HCT116 (cell line): ENCODE results near the gene SLC4A4. TPM values are rescaled to one million over a fixed set of nuclear protein-coding genes. Genes with fewer than 3 reads are reported as not detected.

Experiments
- ATAC-seq: fragments of 200-7000 bp; cut with Tn5 transposase; 2 replicates; pipeline ENCODE4 v1.9.1; 2020; ENCODE audit warnings: mild to moderate bottlenecking, moderate library complexity
- BruUV-seq: library from RNA; stranded (reverse); fragments of 400-500 nt; replicated peaks from 2 replicates; lab custom pipeline; 2021; lab: Mats Ljungman, UMichigan
- CTCF ChIA-PET: fragments of 300-600 bp; sonication (Branson Sonifier 250); formaldehyde crosslinking; loops from one replicate; lab custom pipeline; 2021; ENCODE audit warnings: antibody characterized with exemption; lab: Charles Lee
- POLR2A ChIA-PET: fragments of 300-600, 350-600 bp; sonication (Branson Sonifier 250); formaldehyde crosslinking; loops from one replicate; lab custom pipeline; 2021; ENCODE audit warnings: antibody characterized with exemption; lab: Charles Lee
- RAD21 ChIA-PET, 2 experiments: fragments of 300-600 bp; sonication (Branson Sonifier 250); formaldehyde crosslinking; loops; one replicate each; lab custom pipeline; 2023; ENCODE audit warnings: low total read pairs in 2 of 2; ENCODE audit not compliant: uncharacterized antibody in 2 of 2, unreplicated experiment in 2 of 2, low non-redundant PET in 1 of 2; lab: Charles Lee
- DNase-seq: peaks from one replicate; pipeline ENCODE4 v3.0.0-alpha.2; 2010; ENCODE audit warnings: low read depth, low spot score
- H2AFZ ChIP-seq: fragments of 200-600 bp; shearing (Covaris generic), sonication (generic); 2 replicates; pipeline ENCODE4 v1.6.1; 2017; ENCODE audit warnings: low read depth, mixed run types, mixed read lengths, antibody characterized with exemption, low read length; ENCODE audit not compliant: poor library complexity, severe bottlenecking
- H3K27ac ChIP-seq: 2 replicates; pipeline ENCODE4 v1.5.1; 2012; ENCODE audit warnings: low read depth, low read length
- H3K27me3 ChIP-seq: fragments of 200-600 bp; sonication (generic); 2 replicates; pipeline ENCODE4 v1.6.1; 2016; ENCODE audit warnings: mixed run types, low read length, mixed read lengths; ENCODE audit not compliant: insufficient read depth
- H3K36me3 ChIP-seq, 2 experiments: fragments of 200-500 bp in 1 of 2; fragments of 200-600 bp in 1 of 2; sonication (Bioruptor generic) in 1 of 2; sonication (generic) in 1 of 2; 2 replicates each; pipeline versions ENCODE4 v1.5.1 to v1.6.1; 2014 to 2016; ENCODE audit warnings: low read length in 2 of 2, inconsistent platforms in 1 of 2, mixed read lengths in 1 of 2, mixed run types in 1 of 2; ENCODE audit not compliant: insufficient read depth in 2 of 2, control insufficient read depth in 1 of 2
- H3K4me1 ChIP-seq, 2 experiments: fragments of 200-600 bp in 1 of 2; sonication (generic) in 1 of 2; 2 replicates each; pipeline versions ENCODE4 v1.5.1 to v1.6.1; 2012 to 2017; ENCODE audit warnings: low read length in 2 of 2, inconsistent platforms in 1 of 2, mild to moderate bottlenecking in 1 of 2, mixed read lengths in 1 of 2, mixed run types in 1 of 2, moderate library complexity in 1 of 2; ENCODE audit not compliant: insufficient read depth in 2 of 2, control insufficient read depth in 1 of 2
- H3K4me2 ChIP-seq: fragments of 200-600 bp; sonication (generic); 2 replicates; pipeline ENCODE4 v1.6.1; 2017; ENCODE audit warnings: mixed run types, low read length, mixed read lengths
- H3K4me3 ChIP-seq, 2 experiments: fragments of 200-600 bp in 1 of 2; sonication (generic) in 1 of 2; replicated peaks in 1 of 2; 2 replicates each; pipeline ENCODE4 v1.5.1; 2011 to 2016; ENCODE audit warnings: low read length in 2 of 2, control low read depth in 1 of 2, low read depth in 1 of 2, mild to moderate bottlenecking in 1 of 2, mixed read lengths in 1 of 2, mixed run types in 1 of 2
- H3K79me2 ChIP-seq: fragments of 200-600 bp; sonication (generic); 2 replicates; pipeline ENCODE4 v1.6.1; 2017; ENCODE audit warnings: mild to moderate bottlenecking, mixed run types, low read length, moderate library complexity, mixed read lengths; ENCODE audit not compliant: insufficient read depth
- H3K9ac ChIP-seq: fragments of 200-600 bp; sonication (generic); 2 replicates; pipeline ENCODE4 v1.6.1; 2016; ENCODE audit warnings: low read length, mixed read lengths
- H3K9me2 ChIP-seq: fragments of 200-600 bp; sonication (generic), shearing (Covaris generic); 2 replicates; pipeline ENCODE4 v1.6.1; 2017; ENCODE audit warnings: mixed run types, mild to moderate bottlenecking, moderate library complexity; ENCODE audit not compliant: insufficient read depth
- H3K9me3 ChIP-seq, 2 experiments: fragments of 200-500 bp in 1 of 2; fragments of 200-600 bp in 1 of 2; sonication (Bioruptor generic) in 1 of 2; sonication (generic) in 1 of 2; 2 replicates each; pipeline ENCODE4 v1.6.1; 2014 to 2017; ENCODE audit warnings: low read length in 2 of 2, mixed read lengths in 2 of 2, inconsistent platforms in 1 of 2, low read depth in 1 of 2, mild to moderate bottlenecking in 1 of 2, mixed run types in 1 of 2, moderate library complexity in 1 of 2; ENCODE audit not compliant: control insufficient read depth in 1 of 2, insufficient read depth in 1 of 2
- H4K20me1 ChIP-seq: fragments of 200-600 bp; sonication (generic), shearing (Covaris generic); 2 replicates; pipeline ENCODE4 v1.6.1; 2017; ENCODE audit warnings: mixed run types, mild to moderate bottlenecking, moderate library complexity; ENCODE audit not compliant: insufficient read depth
- ATF3 ChIP-seq: IDR thresholded peaks from 2 replicates; pipeline ENCODE4 v1.6.1; 2012
- CEBPB ChIP-seq: IDR thresholded peaks from 2 replicates; pipeline ENCODE4 v1.6.1; 2012; ENCODE audit warnings: low read depth
- CTCF ChIP-seq, 3 experiments: fragments of 200-600 bp in 1 of 3; sonication (generic) in 1 of 3; IDR thresholded peaks in 2 of 3; conservative IDR thresholded peaks in 1 of 3; 2 replicates each; pipeline ENCODE4 v1.5.1; 2012 to 2017; ENCODE audit warnings: low read depth in 2 of 3, low read length in 2 of 3, antibody characterized with exemption in 1 of 3, borderline replicate concordance in 1 of 3, control low read depth in 1 of 3, mild to moderate bottlenecking in 1 of 3, mixed read lengths in 1 of 3, mixed run types in 1 of 3, moderate library complexity in 1 of 3; ENCODE audit not compliant: insufficient read depth in 1 of 3
- EGR1 ChIP-seq: IDR thresholded peaks from 2 replicates; pipeline ENCODE4 v1.6.1; 2012; ENCODE audit warnings: low read depth
- ELF1 ChIP-seq: IDR thresholded peaks from 2 replicates; pipeline ENCODE4 v1.6.1; 2012; ENCODE audit warnings: low read depth, borderline replicate concordance
- EZH2 ChIP-seq: fragments of 200-600 bp; sonication (generic); IDR thresholded peaks from 2 replicates; pipeline ENCODE4 v1.6.1; 2017; ENCODE audit warnings: antibody characterized with exemption, mixed run types
- EZH2phosphoT487 ChIP-seq: fragments of 200-600 bp; IDR thresholded peaks from 2 replicates; pipeline ENCODE4 v1.6.1; 2018; ENCODE audit warnings: antibody characterized with exemption, borderline replicate concordance
- FOSL1 ChIP-seq: IDR thresholded peaks from 2 replicates; pipeline ENCODE4 v1.6.1; 2012; ENCODE audit warnings: low read depth
- JUND ChIP-seq: IDR thresholded peaks from 2 replicates; pipeline ENCODE4 v1.6.1; 2012
- POLR2A ChIP-seq: IDR thresholded peaks from 2 replicates; pipeline ENCODE4 v1.7.0; 2011; ENCODE audit warnings: borderline replicate concordance; ENCODE audit not compliant: insufficient read depth, insufficient read length; ENCODE audit errors: extremely low read depth
- POLR2AphosphoS5 ChIP-seq: IDR thresholded peaks from 2 replicates; pipeline ENCODE4 v1.6.1; 2011; ENCODE audit warnings: mild to moderate bottlenecking, low read depth, low read length, moderate library complexity
- RAD21 ChIP-seq: IDR thresholded peaks from 2 replicates; pipeline ENCODE4 v1.6.1; 2012; ENCODE audit warnings: low read depth, mild to moderate bottlenecking
- REST ChIP-seq: IDR thresholded peaks from 2 replicates; pipeline ENCODE4 v1.6.1; 2012; ENCODE audit warnings: low read depth
- SIN3A ChIP-seq: IDR thresholded peaks from 2 replicates; pipeline ENCODE4 v1.6.1; 2012; ENCODE audit warnings: low read depth
- SP1 ChIP-seq: IDR thresholded peaks from 2 replicates; pipeline ENCODE4 v1.6.1; 2012; ENCODE audit warnings: low read depth
- SRF ChIP-seq: IDR thresholded peaks from 2 replicates; pipeline ENCODE4 v1.6.1; 2012; ENCODE audit warnings: low read depth
- TCF7L2 ChIP-seq: IDR thresholded peaks from 2 replicates; pipeline ENCODE4 v1.7.0; 2011; ENCODE audit warnings: borderline replicate concordance, inconsistent platforms; ENCODE audit not compliant: insufficient read depth, insufficient read length; ENCODE audit errors: extremely low read depth
- ZBTB33 ChIP-seq: IDR thresholded peaks from 2 replicates; pipeline ENCODE4 v1.6.1; 2011; ENCODE audit warnings: mild to moderate bottlenecking, low read length, moderate library complexity; ENCODE audit not compliant: insufficient replicate concordance; ENCODE audit errors: extremely low read depth
- ZFX ChIP-seq: fragments of 450-650 bp; IDR thresholded peaks from 2 replicates; pipeline ENCODE4 v1.6.1; 2017
- ZNF274 ChIP-seq: fragments of 200-500 bp; sonication (Bioruptor generic); IDR thresholded peaks from 2 replicates; pipeline ENCODE4 v1.6.1; 2014; ENCODE audit warnings: mild to moderate bottlenecking, low read depth, low read length, inconsistent platforms
- intact Hi-C: fragments of 100-400 bp; cut with micrococcal nuclease; formaldehyde crosslinking; loops from 2 replicates; pipeline ENCODE4 v1.10.0; 2022
- total RNA-seq: library from RNA; stranded (reverse); gene quantifications from one replicate; pipeline ENCODE4 v1.2.1, GENCODE V29; 2021; ENCODE audit not compliant: unreplicated experiment

SLC4A4 gene
- total RNA-seq, 1 experiment from 2014 or later: 0.30 TPM

- Histone ChIP-seq H3K36me3 (no peaks in the 10 kb centered on the region), H3K4me3 (no peak overlapping the region), H3K9me3 (no peaks in the 10 kb centered on the region), H3K9me2 (no peaks in the 10 kb centered on the region), H2AFZ (no peak overlapping the region), H3K4me2 (no peak overlapping the region), H3K79me2 (no peaks in the 10 kb centered on the region), H3K27ac (no peak overlapping the region), H4K20me1 (no peaks in the 10 kb centered on the region), H3K4me1 (no peaks in the 10 kb centered on the region), H3K27me3 (0 out of 2 replicates have a peak, but pooled peaks cover 3% of the 10 kb centered on the region), H3K9ac (no peak overlapping the region)
- DNase-seq (no peak), ATAC-seq (no peak)
- no peak for TF ChIP-seq ATF3
- TF ChIP-seq EGR1: no peak
- no peak for TF ChIP-seq JUND
- no peak for TF ChIP-seq EZH2
- TF ChIP-seq TCF7L2: no peak
- no peak for TF ChIP-seq SRF
- TF ChIP-seq POLR2A: no peak
- no peak for TF ChIP-seq RAD21
- no peak for TF ChIP-seq CTCF (IDR thresholded peaks at IDR 0.05 in 2 of 3, conservative IDR thresholded peaks at IDR 0.05 in 1 of 3; ENCODE audit: borderline replicate concordance in 1 of 3, insufficient read depth in 1 of 3, low read depth in 2 of 3, low read length in 2 of 3)
- no peak for TF ChIP-seq ZNF274
- no peak for TF ChIP-seq ZFX
- no peak for TF ChIP-seq REST
- no peak for TF ChIP-seq SP1
- no peak for TF ChIP-seq ZBTB33
- TF ChIP-seq CEBPB: no peak
- no peak for TF ChIP-seq ELF1
- no peak for TF ChIP-seq EZH2phosphoT487
- TF ChIP-seq FOSL1: no peak
- no peak for TF ChIP-seq SIN3A
- no peak for TF ChIP-seq POLR2AphosphoS5
- intact Hi-C loops: no loop called here
- ChIA-PET CTCF (no interaction called here), POLR2A (no interaction called here), RAD21 (no interaction called here)
- BruUV-seq: no TSS peak
Measured at GRCh38 chr4:71444395-71444794, 105.6 kb downstream of the SLC4A4 start.
